GM23248 (cell line): ENCODE measurements around the gene OR8D2.

Experiments
- EZH2 ChIP-seq: fragments of 200-600 bp; sonication (generic); IDR thresholded peaks from 2 replicates; pipeline ENCODE4 v1.6.1; 2018; ENCODE audit warnings: antibody characterized with exemption, mild to moderate bottlenecking; ENCODE audit not compliant: insufficient read depth, poor library complexity, severe bottlenecking
- EZH2phosphoT487 ChIP-seq: fragments of 200-600 bp; sonication (generic); IDR thresholded peaks from 2 replicates; pipeline ENCODE4 v1.6.1; 2018; ENCODE audit warnings: antibody characterized with exemption, moderate library complexity, mild to moderate bottlenecking, low read depth; ENCODE audit not compliant: insufficient read depth

GRCh38 chr11:124301548-124301947 lies 18.4 kb downstream of the OR8D2 start:
- TF ChIP-seq EZH2phosphoT487 = no peak
- no peak for TF ChIP-seq EZH2
